Measurements from ENCODE around the gene IKBKG.

DNA sequence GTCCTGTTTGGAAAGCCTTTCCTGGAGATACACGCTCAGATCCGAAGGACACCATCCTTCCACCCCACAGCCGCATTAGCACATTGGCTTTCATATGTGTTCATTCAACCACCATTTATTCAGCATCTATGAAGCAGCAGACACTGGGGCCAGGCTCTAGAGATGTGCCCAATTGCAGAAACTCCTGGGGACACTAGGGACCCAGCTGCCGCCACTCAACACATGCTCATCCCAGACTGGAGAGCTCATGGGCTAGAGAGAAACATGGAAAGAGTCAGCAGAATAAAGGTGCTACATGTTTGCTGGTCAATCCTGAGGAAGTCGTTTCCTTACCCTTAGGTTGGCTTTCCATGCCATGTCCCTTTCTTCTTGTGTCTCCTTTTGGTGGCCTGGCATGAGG lies 45.1 kb downstream of the IKBKG start:
- TF ChIP-seq BHLHE40 (IDR thresholded peaks at IDR 0.05; ENCODE audit: borderline replicate concordance) (no peak), HDGF (IDR thresholded peaks at IDR 0.05; ENCODE audit: borderline replicate concordance) (no peak), FOXA1 (IDR thresholded peaks at IDR 0.05) (no peak)
